Duodenal mucosa (tissue), 2 donors: Measurements from ENCODE around the gene ULK3.

Experiments
- H3K27ac ChIP-seq: one replicate; pipeline ENCODE4 v1.7.0; 2013; ENCODE audit warnings: low read depth, low read length
- H3K27me3 ChIP-seq, 2 donors: one replicate each; pipeline ENCODE4 v1.7.0; 2013; ENCODE audit warnings: low read length in 2 of 2, control low read depth in 1 of 2; ENCODE audit not compliant: insufficient read depth in 2 of 2, control insufficient read depth in 1 of 2
- H3K36me3 ChIP-seq, 2 donors: one replicate each; pipeline ENCODE4 v1.7.0; 2013; ENCODE audit warnings: low read length in 2 of 2, control low read depth in 1 of 2; ENCODE audit not compliant: insufficient read depth in 2 of 2, control insufficient read depth in 1 of 2
- H3K4me1 ChIP-seq, 2 donors: one replicate each; pipeline ENCODE4 v1.7.0; 2013; ENCODE audit warnings: low read length in 2 of 2, control low read depth in 1 of 2; ENCODE audit not compliant: insufficient read depth in 2 of 2, control insufficient read depth in 1 of 2
- H3K4me3 ChIP-seq, 2 donors: one replicate each; pipeline ENCODE4 v1.7.0; 2013; ENCODE audit warnings: low read length in 2 of 2, low read depth in 1 of 2
- H3K9ac ChIP-seq, 2 donors: one replicate each; pipeline ENCODE4 v1.7.0; 2013; ENCODE audit warnings: low read length in 2 of 2, low read depth in 1 of 2
- H3K9me3 ChIP-seq, 2 donors: one replicate each; pipeline ENCODE4 v1.7.0; 2013; ENCODE audit warnings: low read length in 2 of 2, control low read depth in 1 of 2; ENCODE audit not compliant: control insufficient read depth in 1 of 2

Gene ULK3

GRCh38 chr15:74856537-74856936 lies 13.6 kb upstream of the ULK3 start:
- Histone ChIP-seq H3K9ac (no peak overlapping the region), H3K4me3 (no peak overlapping the region), H3K4me1 (peaks cover 33 to 37% of the 10 kb centered on the region in 2 donors), H3K27ac (no peak overlapping the region), H3K36me3 (peaks cover 26 to 31% of the 10 kb centered on the region in 2 donors), H3K9me3 (no peaks in the 10 kb centered on the region), H3K27me3 (no peaks in the 10 kb centered on the region)

GRCh38 chr15:74855857-74856256 lies 12.9 kb upstream of the ULK3 start:
- Histone ChIP-seq H3K36me3 (peaks cover 26 to 38% of the 10 kb centered on the region in 2 donors), H3K27ac (no peak overlapping the region), H3K4me3 (no peak overlapping the region), H3K9ac (no peak overlapping the region), H3K27me3 (no peaks in the 10 kb centered on the region), H3K9me3 (no peaks in the 10 kb centered on the region), H3K4me1 (peaks cover 40 to 44% of the 10 kb centered on the region in 2 donors)

- Histone ChIP-seq H3K9ac (no peak overlapping the region), H3K27me3 (no peaks in the 10 kb centered on the region), H3K4me3 (no peak overlapping the region), H3K36me3 (peaks cover 37 to 50% of the 10 kb centered on the region in 2 donors), H3K27ac (no peak overlapping the region), H3K4me1 (peaks cover 48 to 49% of the 10 kb centered on the region in 2 donors), H3K9me3 (no peaks in the 10 kb centered on the region)
Observed at GRCh38 chr15:74854453-74855022, 11.6 kb upstream of the ULK3 start.

- peaks cover 42 to 74% of the 10 kb centered on the region in 2 donors for H3K36me3 ChIP-seq
- H3K9ac ChIP-seq, result no peak overlapping the region
- no peak overlapping the region for H3K27ac ChIP-seq
- no peak overlapping the region for H3K4me3 ChIP-seq
- H3K9me3 ChIP-seq, result no peaks in the 10 kb centered on the region
- peaks cover 26 to 29% of the 10 kb centered on the region in 2 donors for H3K4me1 ChIP-seq
- no peaks in the 10 kb centered on the region for H3K27me3 ChIP-seq
Observed at GRCh38 chr15:74851960-74852359, 9.0 kb upstream of the ULK3 start.

- Histone ChIP-seq H3K27me3 (no peaks in the 10 kb centered on the region), H3K9me3 (no peaks in the 10 kb centered on the region), H3K36me3 (peaks cover 44 to 78% of the 10 kb centered on the region in 2 donors), H3K27ac (no peak overlapping the region), H3K4me3 (no peak overlapping the region), H3K4me1 (peaks cover 21 to 25% of the 10 kb centered on the region in 2 donors), H3K9ac (no peak overlapping the region)
Observed at GRCh38 chr15:74850393-74850792, 7.4 kb upstream of the ULK3 start.

- H3K27me3 ChIP-seq, result no peaks in the 10 kb centered on the region
- no peaks in the 10 kb centered on the region for H3K9me3 ChIP-seq
- H3K4me3 ChIP-seq, result no peak overlapping the region
- no peak overlapping the region for H3K9ac ChIP-seq
- H3K4me1 ChIP-seq, result peaks cover 31 to 33% of the 10 kb centered on the region in 2 donors
- no peak overlapping the region for H3K27ac ChIP-seq
- peaks cover 31 to 63% of the 10 kb centered on the region in 2 donors for H3K36me3 ChIP-seq
Observed at GRCh38 chr15:74847432-74847831, 4.5 kb upstream of the ULK3 start.

- H3K4me3 ChIP-seq, result no peak overlapping the region
- H3K9ac ChIP-seq, result no peak overlapping the region
- peaks cover 36 to 37% of the 10 kb centered on the region in 2 donors for H3K4me1 ChIP-seq
- H3K9me3 ChIP-seq, result no peaks in the 10 kb centered on the region
- H3K27me3 ChIP-seq, result no peaks in the 10 kb centered on the region
- H3K27ac ChIP-seq, result no peak overlapping the region
- H3K36me3 ChIP-seq, result peaks cover 25 to 46% of the 10 kb centered on the region in 2 donors
Observed at GRCh38 chr15:74845581-74845980, 2.6 kb upstream of the ULK3 start.

- H3K4me3 ChIP-seq, result no peak overlapping the region
- no peak overlapping the region for H3K27ac ChIP-seq
- H3K9me3 ChIP-seq, result no peaks in the 10 kb centered on the region
- H3K27me3 ChIP-seq, result no peaks in the 10 kb centered on the region
- peaks cover 34 to 35% of the 10 kb centered on the region in 2 donors for H3K4me1 ChIP-seq
- no peak overlapping the region for H3K9ac ChIP-seq
- H3K36me3 ChIP-seq, result peaks cover 21 to 46% of the 10 kb centered on the region in 2 donors
Observed at GRCh38 chr15:74845208-74845568, 2.2 kb upstream of the ULK3 start.

GRCh38 chr15:74844319-74845207 lies 1.6 kb upstream of the ULK3 start:
- peaks cover 31 to 32% of the 10 kb centered on the region in 2 donors for H3K4me1 ChIP-seq
- H3K27ac ChIP-seq, result no peak overlapping the region
- no peaks in the 10 kb centered on the region for H3K9me3 ChIP-seq
- H3K9ac ChIP-seq, result no peak overlapping the region
- H3K36me3 ChIP-seq, result peaks cover 15 to 46% of the 10 kb centered on the region in 2 donors
- no peak overlapping the region for H3K4me3 ChIP-seq
- no peaks in the 10 kb centered on the region for H3K27me3 ChIP-seq

- peaks cover 31 to 32% of the 10 kb centered on the region in 2 donors for H3K4me1 ChIP-seq
- H3K27me3 ChIP-seq, result no peaks in the 10 kb centered on the region
- H3K36me3 ChIP-seq, result peaks cover 13 to 47% of the 10 kb centered on the region in 2 donors
- H3K4me3 ChIP-seq, result no peak overlapping the region
- H3K9ac ChIP-seq, result peak overlapping the region in 1 of 2 donors; percentile 42
- H3K27ac ChIP-seq, result no peak overlapping the region
- no peaks in the 10 kb centered on the region for H3K9me3 ChIP-seq
Observed at GRCh38 chr15:74843891-74844299, 939 bp upstream of the ULK3 start.
